ENCODE measurements around the gene TACR1. TPM values are rescaled to one million over a fixed set of nuclear protein-coding genes. Genes with fewer than 3 reads are reported as not detected.
"Not testable (repeated sequence)": the region's sequence is repeated elsewhere in the genome, so short reads cannot be mapped to it uniquely, and the experiment has no call there.

TACR1 gene
- total and polyA plus RNA-seq, 4 experiments from 2014 or later: 0.11 TPM; not detected in 3

- no peak overlapping the region for H3K27ac Mint-ChIP-seq
- DNase-seq: peak in 1 of 5 donors; percentile 31
- no peaks in the 10 kb centered on the region for H3K9me3 ChIP-seq (ENCODE audit: control insufficient read depth in 1 of 2, low read length in 2 of 2)
- H3K4me3 ChIP-seq (ENCODE audit: low read length in 2 of 2): no peak overlapping the region
- H3K4me1 Mint-ChIP-seq: no peaks in the 10 kb centered on the region
- no peak overlapping the region for H3K4me3 Mint-ChIP-seq
- ChIA-PET POLR2A (ENCODE audit: partially characterized antibody) (no interaction called here), CTCF (ENCODE audit: partially characterized antibody) (interaction anchor here (0.8 kb wide), 1 partner anchor 8 kb away, joined by 3 read pairs; no protein-coding TSS in a partner anchor)
- peaks cover 0 to 14% (median 10%) of the 10 kb centered on the region in 8 donors for H3K9me3 Mint-ChIP-seq
- no peaks in the 10 kb centered on the region for H3K36me3 Mint-ChIP-seq
- H3K36me3 ChIP-seq (ENCODE audit: insufficient read depth, low read length): no peaks in the 10 kb centered on the region
- intact Hi-C loops (cut with micrococcal nuclease): no loop called here
- H3K27me3 Mint-ChIP-seq: peaks cover 0 to 9% of the 10 kb centered on the region in 2 donors
- no peaks in the 10 kb centered on the region for H3K27me3 ChIP-seq (ENCODE audit: insufficient read depth, low read length)
- no peak overlapping the region for H3K27ac ChIP-seq (ENCODE audit: low read depth, low read length)
- H3K4me1 ChIP-seq (ENCODE audit: insufficient read depth, low read length): no peaks in the 10 kb centered on the region
Observed at GRCh38 chr2:75237296-75237695, 38.0 kb upstream of the TACR1 start.

- H3K27me3 Mint-ChIP-seq: peaks cover 0 to 5% of the 10 kb centered on the region in 2 donors
- ChIA-PET POLR2A (ENCODE audit: partially characterized antibody) (no interaction called here), CTCF (ENCODE audit: partially characterized antibody) (no interaction called here)
- Histone ChIP-seq H3K4me1 (ENCODE audit: insufficient read depth, low read length) (no peaks in the 10 kb centered on the region), H3K9me3 (ENCODE audit: control insufficient read depth in 1 of 2, low read length in 2 of 2) (no peaks in the 10 kb centered on the region), H3K27me3 (ENCODE audit: insufficient read depth, low read length) (no peaks in the 10 kb centered on the region), H3K4me3 (ENCODE audit: low read length in 2 of 2) (no peak overlapping the region), H3K36me3 (ENCODE audit: insufficient read depth, low read length) (no peaks in the 10 kb centered on the region), H3K27ac (ENCODE audit: low read depth, low read length) (no peak overlapping the region)
- H3K4me1 Mint-ChIP-seq: no peaks in the 10 kb centered on the region
- no peak overlapping the region for H3K4me3 Mint-ChIP-seq
- intact Hi-C loops (cut with micrococcal nuclease): no loop called here
- DNase-seq: no peak
- H3K36me3 Mint-ChIP-seq: no peaks in the 10 kb centered on the region
- no peak overlapping the region for H3K27ac Mint-ChIP-seq
- peaks cover 0 to 4% (median 0%) of the 10 kb centered on the region in 8 donors for H3K9me3 Mint-ChIP-seq
Observed at GRCh38 chr2:75233965-75234364, 34.6 kb upstream of the TACR1 start.

GRCh38 chr2:75226617-75227016, 27.3 kb upstream of the TACR1 start:
- peaks cover 0 to 5% of the 10 kb centered on the region in 2 donors for H3K27me3 Mint-ChIP-seq
- ChIA-PET CTCF (ENCODE audit: partially characterized antibody) (no interaction called here), POLR2A (ENCODE audit: partially characterized antibody) (no interaction called here)
- no peaks in the 10 kb centered on the region for H3K36me3 Mint-ChIP-seq
- H3K4me1 Mint-ChIP-seq: no peaks in the 10 kb centered on the region
- Histone ChIP-seq H3K27ac (ENCODE audit: low read depth, low read length) (no peak overlapping the region), H3K36me3 (ENCODE audit: insufficient read depth, low read length) (no peaks in the 10 kb centered on the region), H3K27me3 (ENCODE audit: insufficient read depth, low read length) (no peaks in the 10 kb centered on the region), H3K4me1 (ENCODE audit: insufficient read depth, low read length) (no peaks in the 10 kb centered on the region), H3K9me3 (ENCODE audit: control insufficient read depth in 1 of 2, low read length in 2 of 2) (no peaks in the 10 kb centered on the region), H3K4me3 (ENCODE audit: low read length in 2 of 2) (no peak overlapping the region)
- H3K27ac Mint-ChIP-seq: no peak overlapping the region
- no peaks in the 10 kb centered on the region for H3K9me3 Mint-ChIP-seq
- no peak for DNase-seq
- no peak overlapping the region for H3K4me3 Mint-ChIP-seq
- intact Hi-C loops (cut with micrococcal nuclease): no loop called here

GRCh38 chr2:75226099-75226498, 26.8 kb upstream of the TACR1 start:
- H3K4me1 ChIP-seq (ENCODE audit: insufficient read depth, low read length): no peaks in the 10 kb centered on the region
- Mint-ChIP-seq H3K27ac (no peak overlapping the region), H3K9me3 (no peaks in the 10 kb centered on the region), H3K4me3 (no peak overlapping the region), H3K4me1 (no peaks in the 10 kb centered on the region), H3K27me3 (peaks cover 0 to 5% of the 10 kb centered on the region in 2 donors), H3K36me3 (no peaks in the 10 kb centered on the region)
- no peak for DNase-seq
- intact Hi-C loops (cut with micrococcal nuclease): no loop called here
- H3K36me3 ChIP-seq (ENCODE audit: insufficient read depth, low read length): no peaks in the 10 kb centered on the region
- POLR2A ChIA-PET (ENCODE audit: partially characterized antibody): no interaction called here
- CTCF ChIA-PET (ENCODE audit: partially characterized antibody): no interaction called here
- no peaks in the 10 kb centered on the region for H3K9me3 ChIP-seq (ENCODE audit: control insufficient read depth in 1 of 2, low read length in 2 of 2)
- no peak overlapping the region for H3K27ac ChIP-seq (ENCODE audit: low read depth, low read length)
- H3K27me3 ChIP-seq (ENCODE audit: insufficient read depth, low read length): no peaks in the 10 kb centered on the region
- no peak overlapping the region for H3K4me3 ChIP-seq (ENCODE audit: low read length in 2 of 2)

GRCh38 chr2:75224636-75225094, 25.3 kb upstream of the TACR1 start:
- CTCF ChIA-PET (ENCODE audit: partially characterized antibody): no interaction called here

GRCh38 chr2:75222527-75222926, 23.2 kb upstream of the TACR1 start:
- no peak overlapping the region for H3K4me3 Mint-ChIP-seq
- no peaks in the 10 kb centered on the region for H3K36me3 Mint-ChIP-seq
- ChIA-PET CTCF (ENCODE audit: partially characterized antibody) (no interaction called here), POLR2A (ENCODE audit: partially characterized antibody) (no interaction called here)
- no peak for DNase-seq
- intact Hi-C loops (cut with micrococcal nuclease): no loop called here
- Histone ChIP-seq H3K27me3 (ENCODE audit: insufficient read depth, low read length) (no peaks in the 10 kb centered on the region), H3K4me1 (ENCODE audit: insufficient read depth, low read length) (no peaks in the 10 kb centered on the region), H3K36me3 (ENCODE audit: insufficient read depth, low read length) (no peaks in the 10 kb centered on the region), H3K9me3 (ENCODE audit: control insufficient read depth in 1 of 2, low read length in 2 of 2) (no peaks in the 10 kb centered on the region), H3K4me3 (ENCODE audit: low read length in 2 of 2) (no peak overlapping the region), H3K27ac (ENCODE audit: low read depth, low read length) (no peak overlapping the region)
- peaks cover 5 to 15% of the 10 kb centered on the region in 2 donors for H3K27me3 Mint-ChIP-seq
- no peak overlapping the region for H3K27ac Mint-ChIP-seq
- peaks cover 0 to 2% (median 0%) of the 10 kb centered on the region in 8 donors for H3K9me3 Mint-ChIP-seq
- H3K4me1 Mint-ChIP-seq: no peaks in the 10 kb centered on the region

More at GRCh38 chr2:75224636-75225094, 25.3 kb upstream of the TACR1 start:
- intact Hi-C loops (cut with micrococcal nuclease): no loop called here
- Mint-ChIP-seq H3K27me3 (peaks cover 3 to 7% of the 10 kb centered on the region in 2 donors), H3K4me1 (no peaks in the 10 kb centered on the region), H3K36me3 (no peaks in the 10 kb centered on the region), H3K27ac (no peak overlapping the region), H3K9me3 (peaks cover 0 to 2% (median 0%) of the 10 kb centered on the region in 8 donors), H3K4me3 (no peak overlapping the region)
- H3K9me3 ChIP-seq (ENCODE audit: control insufficient read depth in 1 of 2, low read length in 2 of 2): no peaks in the 10 kb centered on the region
- POLR2A ChIA-PET (ENCODE audit: partially characterized antibody): no interaction called here
- DNase-seq: no peak
- H3K27me3 ChIP-seq (ENCODE audit: insufficient read depth, low read length): no peaks in the 10 kb centered on the region
- H3K27ac ChIP-seq (ENCODE audit: low read depth, low read length): no peak overlapping the region
- H3K36me3 ChIP-seq (ENCODE audit: insufficient read depth, low read length): no peaks in the 10 kb centered on the region
- H3K4me1 ChIP-seq (ENCODE audit: insufficient read depth, low read length): no peaks in the 10 kb centered on the region
- no peak overlapping the region for H3K4me3 ChIP-seq (ENCODE audit: low read length in 2 of 2)

- Histone ChIP-seq H3K27ac (ENCODE audit: low read depth, low read length) (no peak overlapping the region), H3K36me3 (ENCODE audit: insufficient read depth, low read length) (no peaks in the 10 kb centered on the region), H3K4me1 (ENCODE audit: insufficient read depth, low read length) (no peaks in the 10 kb centered on the region), H3K9me3 (ENCODE audit: control insufficient read depth in 1 of 2, low read length in 2 of 2) (no peaks in the 10 kb centered on the region), H3K4me3 (ENCODE audit: low read length in 2 of 2) (no peak overlapping the region), H3K27me3 (ENCODE audit: insufficient read depth, low read length) (no peaks in the 10 kb centered on the region)
- Mint-ChIP-seq H3K4me1 (no peaks in the 10 kb centered on the region), H3K4me3 (no peak overlapping the region), H3K27ac (peak overlapping the region in 1 of 7 donors; percentile 38), H3K36me3 (no peaks in the 10 kb centered on the region), H3K9me3 (peaks cover 0 to 2% (median 0%) of the 10 kb centered on the region in 8 donors), H3K27me3 (peaks cover 5 to 15% of the 10 kb centered on the region in 2 donors)
- ChIA-PET POLR2A (ENCODE audit: partially characterized antibody) (no interaction called here), CTCF (ENCODE audit: partially characterized antibody) (no interaction called here)
- DNase-seq: no peak
- intact Hi-C loops (cut with micrococcal nuclease): no loop called here
Observed at GRCh38 chr2:75221862-75222261, 22.5 kb upstream of the TACR1 start.

- H3K4me1 ChIP-seq (ENCODE audit: insufficient read depth, low read length); H3K4me3 ChIP-seq (ENCODE audit: low read length in 2 of 2); DNase-seq; H3K27ac Mint-ChIP-seq; H3K4me3 Mint-ChIP-seq; H3K27me3 ChIP-seq (ENCODE audit: insufficient read depth, low read length); H3K4me1 Mint-ChIP-seq; POLR2A ChIA-PET (ENCODE audit: partially characterized antibody); H3K27ac ChIP-seq (ENCODE audit: low read depth, low read length); H3K9me3 ChIP-seq (ENCODE audit: control insufficient read depth in 1 of 2, low read length in 2 of 2); H3K36me3 ChIP-seq (ENCODE audit: insufficient read depth, low read length); H3K36me3 Mint-ChIP-seq; H3K9me3 Mint-ChIP-seq; intact Hi-C loops (cut with micrococcal nuclease); CTCF ChIA-PET (ENCODE audit: partially characterized antibody): not testable (repeated sequence)
- H3K27me3 Mint-ChIP-seq: peaks cover 7 to 10% of the 10 kb centered on the region in 2 donors
Observed at GRCh38 chr2:75219213-75219612, 19.9 kb upstream of the TACR1 start.

Measured in CD4-positive, alpha-beta memory T cell (primary cell).